ENCODE results near the gene GRSF1. TPM values are rescaled to one million over a fixed set of nuclear protein-coding genes. Genes with fewer than 3 reads are reported as not detected.

GRSF1 gene
- total and polyA plus RNA-seq, 2 of the 13 experiments (the other 11 are each of a cell fraction or from before 2014, with no cell fraction given), result 66.5 to 103 TPM

- no TSS peak for BruUV-seq (replicated peaks)
- ChIA-PET POLR2A (no interaction called here), CTCF (ENCODE audit: low intra/inter-chr PET ratio, low total read pairs) (no interaction called here)
- Histone ChIP-seq H4K20me1 (ENCODE audit: insufficient read depth, low read length) (no peaks in the 10 kb centered on the region), H3K27me3 (ENCODE audit: control insufficient read depth in 1 of 2, insufficient read depth in 2 of 2, low read length in 2 of 2) (no peaks in the 10 kb centered on the region), H3K36me3 (replicated peaks in 1 of 2; ENCODE audit: control insufficient read depth in 1 of 2, insufficient read depth in 2 of 2, low read length in 2 of 2) (no peaks in the 10 kb centered on the region), H3K27ac (ENCODE audit: extremely low read length, insufficient read depth, low read length) (no peak overlapping the region), H3K4me1 (ENCODE audit: insufficient read depth, low read length) (no peaks in the 10 kb centered on the region), H3K9ac (ENCODE audit: insufficient read depth, low read depth, low read length) (no peak overlapping the region), H3K9me3 (ENCODE audit: low read length) (no peaks in the 10 kb centered on the region), H3K79me2 (ENCODE audit: insufficient read depth, low read length) (no peaks in the 10 kb centered on the region), H3K4me2 (ENCODE audit: low read depth, low read length) (no peak overlapping the region), H2AFZ (ENCODE audit: low read length) (no peak overlapping the region), H3K4me3 (replicated peaks in 1 of 3; ENCODE audit: insufficient read depth in 1 of 3, low read depth in 2 of 3, low read length in 3 of 3) (no peak overlapping the region)
- DNase-seq (ENCODE audit: low spot score), result no peak
- intact Hi-C loops (cut with micrococcal nuclease; ENCODE audit: unreplicated experiment), result loop anchor here (2.0 kb wide), 1 partner anchor 69 kb away; no protein-coding TSS in a partner anchor
- no peak for FAIRE-seq
- no peak for ATAC-seq
- WGBS (ENCODE audit: low lambda C conversion rate), result 81% methylated on average over 3 of the region's 3 CpGs
- in situ Hi-C loops (cut with HindIII; ENCODE audit: extremely low pct_ligation_motif_present, low pct_unique_long_range_greater_than_20kb), result no loop called here
- TF ChIP-seq ZMAT3 (CRISPR knock-in tag; conservative IDR thresholded peaks at IDR 0.05) (no peak), KLF15 (CRISPR knock-in tag; IDR thresholded peaks at IDR 0.05; ENCODE audit: borderline replicate concordance) (no peak), CEBPG (CRISPR knock-in tag; IDR thresholded peaks at IDR 0.05) (no peak), NFE2L1 (CRISPR knock-in tag; IDR thresholded peaks at IDR 0.05; ENCODE audit: borderline replicate concordance) (no peak), BHLHE40 (IDR thresholded peaks at IDR 0.05; ENCODE audit: low read length) (no peak), POLR2AphosphoS5 (IDR thresholded peaks at IDR 0.05; ENCODE audit: low read depth, low read length) (no peak), MTF2 (CRISPR knock-in tag; IDR thresholded peaks at IDR 0.05; ENCODE audit: borderline replicate concordance) (no peak), KAT2B (IDR thresholded peaks at IDR 0.05; ENCODE audit: borderline replicate concordance, low read depth, low read length) (no peak), ZNF350 (CRISPR knock-in tag; IDR thresholded peaks at IDR 0.05; ENCODE audit: borderline replicate concordance, low read depth) (no peak), SNAPC2 (CRISPR knock-in tag; IDR thresholded peaks at IDR 0.05) (no peak), GPBP1L1 (CRISPR knock-in tag; IDR thresholded peaks at IDR 0.05) (no peak)
- TF ChIP-seq, protein P1, sequence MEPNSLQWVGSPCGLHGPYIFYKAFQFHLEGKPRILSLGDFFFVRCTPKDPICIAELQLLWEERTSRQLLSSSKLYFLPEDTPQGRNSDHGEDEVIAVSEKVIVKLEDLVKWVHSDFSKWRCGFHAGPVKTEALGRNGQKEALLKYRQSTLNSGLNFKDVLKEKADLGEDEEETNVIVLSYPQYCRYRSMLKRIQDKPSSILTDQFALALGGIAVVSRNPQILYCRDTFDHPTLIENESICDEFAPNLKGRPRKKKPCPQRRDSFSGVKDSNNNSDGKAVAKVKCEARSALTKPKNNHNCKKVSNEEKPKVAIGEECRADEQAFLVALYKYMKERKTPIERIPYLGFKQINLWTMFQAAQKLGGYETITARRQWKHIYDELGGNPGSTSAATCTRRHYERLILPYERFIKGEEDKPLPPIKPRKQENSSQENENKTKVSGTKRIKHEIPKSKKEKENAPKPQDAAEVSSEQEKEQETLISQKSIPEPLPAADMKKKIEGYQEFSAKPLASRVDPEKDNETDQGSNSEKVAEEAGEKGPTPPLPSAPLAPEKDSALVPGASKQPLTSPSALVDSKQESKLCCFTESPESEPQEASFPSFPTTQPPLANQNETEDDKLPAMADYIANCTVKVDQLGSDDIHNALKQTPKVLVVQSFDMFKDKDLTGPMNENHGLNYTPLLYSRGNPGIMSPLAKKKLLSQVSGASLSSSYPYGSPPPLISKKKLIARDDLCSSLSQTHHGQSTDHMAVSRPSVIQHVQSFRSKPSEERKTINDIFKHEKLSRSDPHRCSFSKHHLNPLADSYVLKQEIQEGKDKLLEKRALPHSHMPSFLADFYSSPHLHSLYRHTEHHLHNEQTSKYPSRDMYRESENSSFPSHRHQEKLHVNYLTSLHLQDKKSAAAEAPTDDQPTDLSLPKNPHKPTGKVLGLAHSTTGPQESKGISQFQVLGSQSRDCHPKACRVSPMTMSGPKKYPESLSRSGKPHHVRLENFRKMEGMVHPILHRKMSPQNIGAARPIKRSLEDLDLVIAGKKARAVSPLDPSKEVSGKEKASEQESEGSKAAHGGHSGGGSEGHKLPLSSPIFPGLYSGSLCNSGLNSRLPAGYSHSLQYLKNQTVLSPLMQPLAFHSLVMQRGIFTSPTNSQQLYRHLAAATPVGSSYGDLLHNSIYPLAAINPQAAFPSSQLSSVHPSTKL (CRISPR knock-in tag; IDR thresholded peaks at IDR 0.05), result no peak
- TF ChIP-seq, protein P2, sequence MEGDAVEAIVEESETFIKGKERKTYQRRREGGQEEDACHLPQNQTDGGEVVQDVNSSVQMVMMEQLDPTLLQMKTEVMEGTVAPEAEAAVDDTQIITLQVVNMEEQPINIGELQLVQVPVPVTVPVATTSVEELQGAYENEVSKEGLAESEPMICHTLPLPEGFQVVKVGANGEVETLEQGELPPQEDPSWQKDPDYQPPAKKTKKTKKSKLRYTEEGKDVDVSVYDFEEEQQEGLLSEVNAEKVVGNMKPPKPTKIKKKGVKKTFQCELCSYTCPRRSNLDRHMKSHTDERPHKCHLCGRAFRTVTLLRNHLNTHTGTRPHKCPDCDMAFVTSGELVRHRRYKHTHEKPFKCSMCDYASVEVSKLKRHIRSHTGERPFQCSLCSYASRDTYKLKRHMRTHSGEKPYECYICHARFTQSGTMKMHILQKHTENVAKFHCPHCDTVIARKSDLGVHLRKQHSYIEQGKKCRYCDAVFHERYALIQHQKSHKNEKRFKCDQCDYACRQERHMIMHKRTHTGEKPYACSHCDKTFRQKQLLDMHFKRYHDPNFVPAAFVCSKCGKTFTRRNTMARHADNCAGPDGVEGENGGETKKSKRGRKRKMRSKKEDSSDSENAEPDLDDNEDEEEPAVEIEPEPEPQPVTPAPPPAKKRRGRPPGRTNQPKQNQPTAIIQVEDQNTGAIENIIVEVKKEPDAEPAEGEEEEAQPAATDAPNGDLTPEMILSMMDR (CRISPR knock-in tag; IDR thresholded peaks at IDR 0.05), result no peak
- TF ChIP-seq, protein P3, sequence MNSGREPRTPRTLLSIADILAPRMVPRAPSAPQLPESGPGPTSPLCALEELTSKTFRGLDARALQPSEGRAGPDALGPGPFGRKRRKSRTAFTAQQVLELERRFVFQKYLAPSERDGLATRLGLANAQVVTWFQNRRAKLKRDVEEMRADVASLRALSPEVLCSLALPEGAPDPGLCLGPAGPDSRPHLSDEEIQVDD (CRISPR knock-in tag; IDR thresholded peaks at IDR 0.05; ENCODE audit: borderline replicate concordance), result no peak
- TF ChIP-seq, protein P4, sequence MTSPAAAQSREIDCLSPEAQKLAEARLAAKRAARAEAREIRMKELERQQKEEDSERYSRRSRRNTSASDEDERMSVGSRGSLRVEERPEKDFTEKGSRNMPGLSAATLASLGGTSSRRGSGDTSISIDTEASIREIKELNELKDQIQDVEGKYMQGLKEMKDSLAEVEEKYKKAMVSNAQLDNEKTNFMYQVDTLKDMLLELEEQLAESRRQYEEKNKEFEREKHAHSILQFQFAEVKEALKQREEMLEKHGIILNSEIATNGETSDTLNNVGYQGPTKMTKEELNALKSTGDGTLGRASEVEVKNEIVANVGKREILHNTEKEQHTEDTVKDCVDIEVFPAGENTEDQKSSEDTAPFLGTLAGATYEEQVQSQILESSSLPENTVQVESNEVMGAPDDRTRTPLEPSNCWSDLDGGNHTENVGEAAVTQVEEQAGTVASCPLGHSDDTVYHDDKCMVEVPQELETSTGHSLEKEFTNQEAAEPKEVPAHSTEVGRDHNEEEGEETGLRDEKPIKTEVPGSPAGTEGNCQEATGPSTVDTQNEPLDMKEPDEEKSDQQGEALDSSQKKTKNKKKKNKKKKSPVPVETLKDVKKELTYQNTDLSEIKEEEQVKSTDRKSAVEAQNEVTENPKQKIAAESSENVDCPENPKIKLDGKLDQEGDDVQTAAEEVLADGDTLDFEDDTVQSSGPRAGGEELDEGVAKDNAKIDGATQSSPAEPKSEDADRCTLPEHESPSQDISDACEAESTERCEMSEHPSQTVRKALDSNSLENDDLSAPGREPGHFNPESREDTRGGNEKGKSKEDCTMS (CRISPR knock-in tag; conservative IDR thresholded peaks at IDR 0.05), result no peak
Measured at GRCh38 chr4:70877556-70877955, 37.9 kb upstream of the GRSF1 start.
